EH (cell line): ENCODE measurements around the gene RPL4.

ENCODE experiments used
- DNase-seq: peaks from one replicate; pipeline ENCODE4 v3.0.0-alpha.2; 2015; ENCODE audit warnings: low read depth

RPL4 gene

DNA sequence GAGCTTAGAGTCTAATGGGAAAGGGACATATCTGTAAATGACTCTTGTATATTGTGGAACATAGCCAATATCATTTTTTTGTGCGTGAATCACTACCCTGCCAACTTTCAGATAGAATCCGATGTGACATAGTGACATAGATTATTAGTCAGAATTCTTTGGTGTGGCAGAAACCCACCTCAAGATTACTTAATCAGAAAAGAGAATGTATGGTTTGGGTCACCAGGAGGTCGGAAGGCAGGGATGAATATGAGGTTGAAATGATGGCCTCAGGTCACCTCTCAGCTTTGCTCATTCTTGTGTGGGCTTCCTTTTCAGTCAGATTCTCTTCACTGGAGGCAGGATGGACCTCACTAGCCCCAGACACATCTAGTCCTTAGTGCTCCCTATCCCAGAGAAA is 48.4 kb downstream of the RPL4 start:
- DNase-seq: peak; percentile 65

DNA sequence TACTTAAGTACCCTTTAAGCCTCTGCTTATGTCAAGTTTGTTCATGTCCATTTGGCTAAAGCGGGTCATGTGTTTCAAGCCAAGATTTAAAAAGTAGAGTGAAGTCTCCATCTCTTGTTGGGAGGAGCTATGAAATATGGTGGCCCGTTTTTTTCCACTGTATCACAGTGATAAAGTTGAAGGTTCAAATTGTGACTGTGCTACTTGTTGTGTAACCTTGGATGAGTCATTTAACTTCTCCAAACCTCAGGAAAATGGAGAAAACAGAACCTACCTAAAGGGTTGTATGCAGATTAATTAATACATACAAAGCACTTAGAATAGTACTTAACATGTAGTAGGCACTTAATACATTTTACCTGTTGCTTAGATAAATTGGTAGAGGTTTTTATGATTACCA is 50.5 kb downstream of the RPL4 start:
- DNase-seq: peak; percentile 23

DNA sequence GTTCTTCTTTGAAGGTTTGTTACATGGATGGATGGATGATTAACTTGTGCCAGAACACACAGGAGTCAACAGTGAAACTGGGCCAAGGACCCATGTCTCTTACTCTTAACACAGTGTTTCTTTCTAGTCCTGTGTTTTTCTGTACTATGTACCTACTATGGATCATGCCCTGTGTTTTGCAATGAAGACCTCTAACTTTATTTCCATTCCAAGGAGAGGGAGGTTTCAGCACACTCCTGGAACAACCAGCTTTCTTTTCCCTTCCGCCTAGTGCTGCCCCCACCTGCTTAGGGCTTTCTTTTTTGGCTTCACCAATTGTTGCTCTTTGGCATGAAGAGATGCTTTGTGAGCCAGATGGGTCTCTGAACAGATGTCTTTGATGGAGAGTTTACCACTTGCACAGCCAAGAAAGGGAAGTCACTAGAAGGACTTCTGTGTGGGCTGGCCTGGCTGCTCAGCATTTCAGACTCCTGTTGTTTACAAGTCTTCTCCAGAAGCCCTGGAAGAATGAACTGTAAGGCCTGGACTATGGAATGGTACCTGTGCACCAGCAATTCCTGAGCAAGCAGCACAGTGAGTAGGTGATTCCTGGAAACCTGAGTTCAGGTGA is 51.6 kb downstream of the RPL4 start:
- no peak for DNase-seq

DNA sequence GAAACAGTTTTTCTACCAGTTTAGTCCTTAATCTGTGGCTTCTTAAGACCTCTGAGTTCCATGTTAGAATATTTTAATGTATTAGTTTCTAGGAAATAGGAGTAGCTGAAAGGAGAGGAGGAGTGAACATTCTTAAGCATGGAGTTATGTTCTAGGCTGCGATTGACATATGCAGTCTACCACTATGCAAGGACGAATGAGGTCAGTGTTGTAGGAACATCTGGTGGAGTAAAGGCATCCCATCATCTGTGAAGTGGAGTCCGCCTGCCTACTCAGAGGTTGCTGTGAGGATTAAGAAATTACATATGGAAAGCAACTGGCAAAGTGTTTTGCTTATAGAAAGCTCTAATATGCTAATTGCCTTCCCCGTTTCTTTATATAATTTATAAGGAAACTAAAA is 52.2 kb downstream of the RPL4 start:
- DNase-seq: no peak
